Measurements from ENCODE around the gene IP6K3. TPM values are rescaled to one million over a fixed set of nuclear protein-coding genes. Genes with fewer than 3 reads are reported as not detected.

The IP6K3 gene
- total RNA-seq, 4 donors from 2014 or later = 0.32 to 5.5 (median 2.8) TPM

DNA sequence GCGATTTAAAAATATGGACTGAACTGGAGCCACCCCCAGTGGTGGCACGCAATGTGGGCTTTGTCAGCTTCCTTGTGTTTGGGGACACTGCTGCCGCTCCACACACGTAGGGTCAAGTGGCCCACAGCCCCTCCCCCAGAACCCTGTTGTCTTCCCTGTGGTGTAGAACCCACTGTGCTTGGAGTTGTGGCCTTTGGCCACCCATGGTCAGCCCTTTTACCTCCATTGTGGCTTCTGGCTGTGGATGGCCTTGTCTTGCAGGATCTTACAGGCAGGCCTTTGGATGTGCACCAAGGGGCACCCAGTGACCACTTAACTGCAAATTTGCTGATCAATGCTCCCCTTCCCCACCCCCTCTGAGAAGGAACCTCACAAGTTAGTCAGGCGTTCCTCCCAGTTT, 44.2 kb upstream of the IP6K3 start:
- Histone ChIP-seq H3K4me1 (peaks cover 0 to 30% (median 20%) of the 10 kb centered on the region in 3 donors), H3K27ac (no peak overlapping the region), H3K27me3 (peaks cover 26% of the 10 kb centered on the region), H3K36me3 (peaks cover 0 to 6% of the 10 kb centered on the region in 2 donors), H3K9me3 (no peaks in the 10 kb centered on the region), H3K4me3 (no peak overlapping the region)
- ATAC-seq = no peak
- WGBS, 2 donors (ENCODE audit: low coverage in 1 of 2) = 80 to 82% methylated on average over 2 to 5 of the region's 5 CpGs
- TF ChIP-seq POLR2AphosphoS5 (IDR thresholded peaks at IDR 0.05) = no peak
- TF ChIP-seq EP300 (IDR thresholded peaks at IDR 0.05) = no peak
- no peak for TF ChIP-seq CTCF (IDR thresholded peaks at IDR 0.05)
- TF ChIP-seq POLR2A (IDR thresholded peaks at IDR 0.05) = no peak

DNA sequence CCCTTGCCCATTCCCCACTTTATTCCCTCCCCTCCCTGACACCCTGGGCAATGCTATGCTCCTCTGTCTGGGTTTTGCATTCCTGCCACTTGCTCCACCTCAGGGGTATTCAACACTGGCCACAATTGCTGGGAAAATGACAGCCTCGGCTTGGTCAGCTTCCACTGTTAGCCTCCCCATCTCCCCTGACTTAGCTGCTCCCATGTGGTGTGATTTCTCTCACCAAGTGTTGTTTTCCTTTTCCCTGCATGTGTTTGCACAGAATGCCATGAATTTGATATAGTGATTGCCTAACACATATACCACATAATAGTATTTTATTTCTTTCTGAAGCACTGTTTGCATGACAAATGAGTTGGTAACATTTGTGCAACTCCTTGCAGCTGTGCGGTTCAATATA, 43.7 kb upstream of the IP6K3 start:
- Histone ChIP-seq H3K9me3 (no peaks in the 10 kb centered on the region), H3K36me3 (peaks cover 0 to 8% of the 10 kb centered on the region in 2 donors), H3K27ac (no peak overlapping the region), H3K4me3 (no peak overlapping the region), H3K4me1 (peaks cover 0 to 35% (median 26%) of the 10 kb centered on the region in 3 donors), H3K27me3 (peaks cover 22% of the 10 kb centered on the region)
- WGBS, 2 donors (ENCODE audit: low coverage in 1 of 2) = 57 to 60% methylated on average over 2 of the region's 2 CpGs
- no peak for ATAC-seq
- TF ChIP-seq POLR2A (IDR thresholded peaks at IDR 0.05) (no peak), EP300 (IDR thresholded peaks at IDR 0.05) (no peak), CTCF (IDR thresholded peaks at IDR 0.05) (no peak), POLR2AphosphoS5 (IDR thresholded peaks at IDR 0.05) (no peak)

GRCh38 chr6:33789550-33789895, 42.8 kb upstream of the IP6K3 start:
- peaks cover 0 to 44% (median 32%) of the 10 kb centered on the region in 3 donors for H3K4me1 ChIP-seq
- H3K27me3 ChIP-seq = peaks cover 14% of the 10 kb centered on the region
- peaks cover 0 to 17% of the 10 kb centered on the region in 2 donors for H3K36me3 ChIP-seq
- H3K4me3 ChIP-seq = peak overlapping the region in 1 of 2 donors; percentile 98
- no peaks in the 10 kb centered on the region for H3K9me3 ChIP-seq
- ATAC-seq = no peak
- H3K27ac ChIP-seq = peak overlapping the region in 3 of 4 donors; percentile 98 to 100 (median 99)
- WGBS, 2 donors (ENCODE audit: low coverage in 1 of 2) = 95 to 98% methylated on average over 6 to 10 of the region's 11 CpGs
- TF ChIP-seq POLR2A (IDR thresholded peaks at IDR 0.05) (no peak), CTCF (IDR thresholded peaks at IDR 0.05) (no peak)

DNA sequence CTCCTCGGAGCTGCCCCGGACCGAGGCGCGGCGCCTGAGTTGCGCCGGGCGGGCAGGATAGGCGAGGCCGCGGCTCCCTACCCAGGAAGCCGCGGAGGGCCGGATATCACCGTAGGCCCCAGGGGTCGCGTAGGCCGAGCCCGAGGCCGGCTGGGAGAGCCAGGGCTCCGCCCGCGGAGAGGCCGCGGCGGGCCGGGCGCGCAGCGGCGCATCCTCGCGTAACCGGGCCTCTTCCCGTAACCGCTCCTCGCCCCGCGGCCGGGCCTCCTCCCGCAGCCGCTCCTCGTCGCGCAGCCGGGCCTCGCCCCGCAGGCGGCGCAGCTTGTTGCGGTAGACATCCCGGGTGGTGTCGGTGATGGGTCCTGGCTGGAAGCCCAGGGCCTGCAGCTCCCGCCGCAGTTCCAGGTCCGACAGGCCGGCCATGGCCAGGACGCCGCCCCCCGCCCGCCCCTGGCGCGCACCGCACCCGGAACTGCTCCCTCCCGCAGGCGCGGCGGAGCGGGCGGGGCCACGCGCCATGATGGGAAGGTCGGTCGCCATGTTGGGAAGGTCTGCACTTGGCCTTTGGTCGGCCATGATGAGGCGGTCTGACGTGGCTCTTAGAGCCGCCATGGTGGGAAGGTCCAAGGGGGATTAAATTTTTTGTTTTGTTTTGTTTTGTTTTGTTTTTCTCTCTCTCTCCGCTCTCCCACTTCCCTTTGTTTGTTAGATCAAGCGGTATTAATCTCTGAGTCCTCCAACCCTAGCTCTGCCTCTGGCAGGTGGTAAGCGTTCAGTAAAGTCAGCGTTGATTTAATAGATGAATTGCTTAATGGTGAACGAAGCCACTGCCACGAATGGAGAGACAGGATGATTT, 42.2 kb upstream of the IP6K3 start, which contains the start of gene LEMD2:
Gene LEMD2, minus strand, starts transcription at position 437 of the 856 bp plus-strand sequence. Its CDS starts 14 bp downstream, at position 423.
- TF ChIP-seq EP300 (IDR thresholded peaks at IDR 0.05) (no peak), CTCF (IDR thresholded peaks at IDR 0.05) (peak in 1 of 4 experiments; percentile 24), POLR2A (IDR thresholded peaks at IDR 0.05) (peak; percentile 88 to 93), POLR2AphosphoS5 (IDR thresholded peaks at IDR 0.05) (peak; percentile 100)
- Histone ChIP-seq H3K27me3 (peaks cover 8% of the 10 kb centered on the region), H3K4me1 (peaks cover 0 to 50% (median 34%) of the 10 kb centered on the region in 3 donors), H3K27ac (peak within 1 kb of the TSS; percentile 76 to 100 (median 98)), H3K9me3 (no peaks in the 10 kb centered on the region), H3K4me3 (peak within 1 kb of the TSS; percentile 56 to 98), H3K36me3 (peaks cover 0 to 23% of the 10 kb centered on the region in 2 donors)
- WGBS, 2 donors (ENCODE audit: low coverage in 1 of 2) = 28% methylated on average over 8 of the region's 86 CpGs; no CpG with 5 or more reads in 1 of the 2 donors
- peak; percentile 96 for ATAC-seq
